ENCODE results near the gene FGF1. TPM values are rescaled to one million over a fixed set of nuclear protein-coding genes. Genes with fewer than 3 reads are reported as not detected.

Gene FGF1
- total and polyA plus RNA-seq, 2 donors (not counting 3 experiments of a cell fraction or from before 2014, with no cell fraction given) = not detected

- Histone ChIP-seq H3K9me3 (replicated peaks; ENCODE audit: control insufficient read depth, insufficient read depth, low read length) (no peaks in the 10 kb centered on the region), H3K4me3 (replicated peaks in 1 of 3; ENCODE audit: insufficient read depth in 1 of 3, low read depth in 1 of 3, low read length in 3 of 3) (no peak overlapping the region), H3K4me2 (ENCODE audit: insufficient read depth, low read length) (no peak overlapping the region), H3K79me2 (ENCODE audit: control insufficient read depth, insufficient read depth, low read length) (no peaks in the 10 kb centered on the region), H3K27me3 (ENCODE audit: control insufficient read depth in 2 of 2, insufficient read depth in 2 of 2, low read length in 2 of 2) (peaks cover 0 to 2% of the 10 kb centered on the region in 2 experiments), H3K4me1 (ENCODE audit: control insufficient read depth, extremely low read depth, insufficient read depth, low read length) (no peaks in the 10 kb centered on the region), H3K9ac (replicated peaks; ENCODE audit: extremely low read depth, insufficient read depth, low read length) (no peak overlapping the region), H3K9me1 (replicated peaks; ENCODE audit: control insufficient read depth, extremely low read depth, insufficient read depth, low read length) (no peaks in the 10 kb centered on the region), H2AFZ (ENCODE audit: low read depth, low read length) (no peak overlapping the region), H3K36me3 (ENCODE audit: control insufficient read depth in 2 of 2, extremely low read depth in 1 of 2, insufficient read depth in 2 of 2, low read length in 2 of 2) (no peaks in the 10 kb centered on the region), H3K27ac (ENCODE audit: insufficient read depth, low read depth, low read length) (no peak overlapping the region), H4K20me1 (replicated peaks; ENCODE audit: control insufficient read depth, extremely low read depth, insufficient read depth, low read length) (no peaks in the 10 kb centered on the region)
- TF ChIP-seq EZH2 (IDR thresholded peaks at IDR 0.05; ENCODE audit: borderline replicate concordance, low read depth, low read length, severe bottlenecking) (no peak), MYC (IDR thresholded peaks at IDR 0.05; ENCODE audit: low read depth, low read length) (no peak), FOS (IDR thresholded peaks at IDR 0.05; ENCODE audit: borderline replicate concordance, insufficient read depth, low read length) (no peak), JUN (IDR thresholded peaks at IDR 0.05; ENCODE audit: borderline replicate concordance, insufficient read depth, insufficient read length, low read depth) (no peak), GATA2 (IDR thresholded peaks at IDR 0.05; ENCODE audit: insufficient read depth, insufficient read length, low read depth, low read length) (no peak), POLR2AphosphoS5 (IDR thresholded peaks at IDR 0.05; ENCODE audit: insufficient read depth, low read depth, low read length) (no peak), POLR2A (IDR thresholded peaks at IDR 0.05; ENCODE audit: low read depth, low read length) (no peak)
- TF ChIP-seq, protein P1, sequence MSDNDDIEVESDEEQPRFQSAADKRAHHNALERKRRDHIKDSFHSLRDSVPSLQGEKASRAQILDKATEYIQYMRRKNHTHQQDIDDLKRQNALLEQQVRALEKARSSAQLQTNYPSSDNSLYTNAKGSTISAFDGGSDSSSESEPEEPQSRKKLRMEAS (IDR thresholded peaks at IDR 0.05; ENCODE audit: insufficient read depth, insufficient read length) = no peak
- TF ChIP-seq, protein P2, sequence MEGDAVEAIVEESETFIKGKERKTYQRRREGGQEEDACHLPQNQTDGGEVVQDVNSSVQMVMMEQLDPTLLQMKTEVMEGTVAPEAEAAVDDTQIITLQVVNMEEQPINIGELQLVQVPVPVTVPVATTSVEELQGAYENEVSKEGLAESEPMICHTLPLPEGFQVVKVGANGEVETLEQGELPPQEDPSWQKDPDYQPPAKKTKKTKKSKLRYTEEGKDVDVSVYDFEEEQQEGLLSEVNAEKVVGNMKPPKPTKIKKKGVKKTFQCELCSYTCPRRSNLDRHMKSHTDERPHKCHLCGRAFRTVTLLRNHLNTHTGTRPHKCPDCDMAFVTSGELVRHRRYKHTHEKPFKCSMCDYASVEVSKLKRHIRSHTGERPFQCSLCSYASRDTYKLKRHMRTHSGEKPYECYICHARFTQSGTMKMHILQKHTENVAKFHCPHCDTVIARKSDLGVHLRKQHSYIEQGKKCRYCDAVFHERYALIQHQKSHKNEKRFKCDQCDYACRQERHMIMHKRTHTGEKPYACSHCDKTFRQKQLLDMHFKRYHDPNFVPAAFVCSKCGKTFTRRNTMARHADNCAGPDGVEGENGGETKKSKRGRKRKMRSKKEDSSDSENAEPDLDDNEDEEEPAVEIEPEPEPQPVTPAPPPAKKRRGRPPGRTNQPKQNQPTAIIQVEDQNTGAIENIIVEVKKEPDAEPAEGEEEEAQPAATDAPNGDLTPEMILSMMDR (IDR thresholded peaks at IDR 0.05; ENCODE audit: extremely low read depth in 1 of 2, insufficient read depth in 1 of 2, low read depth in 1 of 2, low read length in 2 of 2) = no peak
- FAIRE-seq = no peak
- no peak for DNase-seq (ENCODE audit: low read depth, low spot score)
- CTCF ChIA-PET = interaction anchor here (1.0 to 1.9 kb wide), 4 partner anchors 12 to 27 kb away, joined by 3 to 14 read pairs (median 3); no protein-coding TSS in a partner anchor
- dilution Hi-C loops (cut with MboI; ENCODE audit: extremely low pct_ligation_motif_present, low sequenced_read_pairs) = no loop called here
- intact Hi-C loops (cut with micrococcal nuclease) = no loop called here
- BruUV-seq (replicated peaks) = no TSS peak
- POLR2A ChIA-PET = no interaction called here
These were observed 114.5 kb downstream of the FGF1 start for GRCh38 chr5:142571371-142571770.

Data from endothelial cell of umbilical vein (primary cell).